Measurements from ENCODE around the gene RBM20.
"Not testable (repeated sequence)": the region's sequence is repeated elsewhere in the genome, so short reads cannot be mapped to it uniquely, and the experiment has no call there.

Gene RBM20

DNA sequence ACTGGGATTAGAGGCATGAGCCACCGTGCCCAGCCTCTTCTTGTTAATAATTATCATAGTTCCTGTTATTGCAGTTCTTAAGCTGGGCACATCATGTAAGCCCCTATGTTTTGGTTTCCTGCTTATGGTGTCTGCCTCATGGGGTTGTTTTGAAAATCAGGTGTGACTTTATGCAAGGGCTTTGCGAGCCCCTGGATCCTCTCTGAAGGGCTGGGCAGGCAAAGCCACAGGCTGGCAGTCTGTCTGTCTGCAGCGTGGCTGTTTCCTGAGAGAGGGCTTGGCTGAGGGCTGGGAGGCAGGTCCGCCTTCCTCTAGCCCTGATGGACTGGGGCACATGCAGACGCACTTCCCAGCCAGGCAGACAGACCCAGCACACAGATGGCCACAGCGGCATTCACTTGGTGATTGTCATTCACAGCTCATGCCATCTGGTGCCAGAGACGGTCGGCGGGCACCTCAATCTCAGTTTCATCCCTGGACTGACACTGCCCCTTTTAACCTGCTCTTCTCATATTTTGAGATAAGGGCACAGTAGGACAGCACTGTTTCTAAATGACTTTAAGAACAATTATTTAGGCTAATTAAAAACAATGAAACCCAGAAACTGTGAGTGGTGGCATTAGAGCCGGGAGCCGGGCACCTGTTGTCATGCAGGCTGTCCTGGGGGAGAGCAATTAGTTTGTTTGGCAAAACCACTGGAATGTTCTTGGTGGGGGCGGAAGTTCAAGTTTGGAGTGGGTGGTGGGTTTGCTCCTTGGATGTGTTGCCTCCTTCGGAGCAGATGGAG, 35.5 kb downstream of the RBM20 start:
- no peak for DNase-seq

DNA sequence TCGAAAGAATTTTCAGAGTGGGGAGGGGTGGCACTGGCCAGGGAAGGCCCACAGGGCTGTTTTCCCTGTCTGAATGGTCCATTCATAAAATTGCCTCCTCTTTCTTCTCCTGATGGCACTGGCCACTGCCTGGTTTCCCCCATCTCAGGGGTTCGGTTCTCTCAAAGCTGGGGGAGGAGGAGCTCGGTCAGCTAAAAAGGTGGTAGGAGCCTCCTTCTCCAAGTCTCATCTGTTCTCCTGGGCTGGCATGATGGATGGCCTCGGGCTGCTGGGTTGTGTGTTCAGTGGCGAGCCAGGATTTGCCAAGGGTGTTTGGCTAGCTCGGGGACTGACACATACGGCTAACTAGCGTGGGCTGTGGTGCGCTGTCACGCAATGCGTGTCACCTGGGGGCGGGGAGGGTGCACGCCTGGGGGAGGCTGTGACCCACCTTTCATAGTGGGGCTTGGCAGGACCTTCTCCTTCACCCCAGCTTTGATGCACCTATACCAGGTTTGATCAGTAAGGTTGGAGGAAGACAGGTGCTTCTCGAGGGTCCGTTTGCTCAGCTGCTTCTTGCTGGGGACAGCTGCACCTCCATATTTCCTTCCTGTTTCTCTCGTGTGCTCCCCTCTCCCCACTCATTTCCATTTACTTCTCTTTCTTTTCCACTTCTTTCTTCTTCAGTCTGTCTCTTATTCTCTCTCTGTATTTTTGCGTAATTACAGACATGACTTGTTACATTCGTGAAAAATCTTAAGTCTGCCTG, 36.3 kb downstream of the RBM20 start:
- DNase-seq, result no peak

DNA sequence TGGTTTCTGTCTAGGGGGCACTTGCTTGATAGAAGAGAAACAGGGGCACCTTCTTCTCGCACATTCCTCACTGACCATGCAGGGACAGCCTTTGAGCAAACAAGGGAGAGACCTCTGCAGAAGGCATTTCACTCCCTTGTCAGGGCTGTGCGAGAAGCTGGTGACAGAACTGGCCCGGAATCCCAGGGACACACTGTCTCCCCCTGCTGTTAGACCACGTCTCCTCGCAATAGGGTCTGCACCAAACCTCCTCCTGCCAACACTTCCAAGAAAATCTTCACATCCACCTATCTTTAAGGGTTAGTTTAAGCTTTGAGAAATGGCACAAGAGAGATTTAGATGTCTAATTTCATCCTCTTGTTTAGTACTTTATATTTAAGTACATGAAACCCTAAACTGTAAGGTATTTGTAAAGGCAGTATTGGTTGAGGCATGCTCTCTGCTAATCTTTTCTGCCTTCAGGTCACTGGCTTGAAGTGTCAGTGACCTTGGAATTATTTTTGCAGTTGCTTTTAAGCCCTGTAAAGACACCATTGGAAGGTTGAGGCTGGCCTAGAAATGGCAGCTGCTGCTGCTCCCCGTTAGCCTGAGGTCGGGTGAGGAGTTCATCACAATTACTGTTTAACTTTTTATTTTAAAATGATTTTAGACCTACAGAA, 37.0 kb downstream of the RBM20 start:
- peak; percentile 25 for DNase-seq

- no peak for DNase-seq
Measured at GRCh38 chr10:110682348-110682747, 38.2 kb downstream of the RBM20 start.

DNA sequence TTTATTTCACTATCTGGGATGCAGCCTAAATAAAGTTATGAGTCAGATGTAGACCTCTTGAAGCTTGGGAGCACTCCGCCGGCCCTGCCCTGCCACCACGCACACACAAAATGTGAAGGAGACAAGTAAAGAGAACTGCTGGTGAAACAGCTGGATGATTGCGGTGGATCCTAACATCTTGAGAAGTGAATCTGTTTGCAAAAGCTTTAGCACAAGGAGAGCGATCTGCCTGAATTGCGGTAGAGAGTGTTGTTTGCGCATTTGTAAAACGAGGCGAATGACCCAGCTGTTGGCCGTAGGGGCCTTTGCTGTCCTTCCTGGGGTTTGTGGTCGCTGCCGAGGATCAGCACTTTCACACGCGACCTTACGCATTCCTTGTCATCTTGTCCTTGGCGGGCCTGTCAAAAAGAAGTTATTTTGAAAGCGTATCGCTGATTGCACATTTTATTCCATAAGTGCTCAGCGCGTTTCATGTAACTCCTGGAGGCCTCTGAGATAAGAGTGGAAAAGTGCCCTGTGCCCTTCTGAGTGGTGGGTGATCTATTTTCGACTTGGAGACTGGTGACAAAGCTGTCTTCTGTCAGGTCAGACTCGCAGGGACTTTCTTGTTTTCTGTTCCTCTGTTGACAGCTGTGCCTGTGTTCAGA, 40.8 kb downstream of the RBM20 start:
- DNase-seq, result no peak

GRCh38 chr10:110686047-110686446, 41.9 kb downstream of the RBM20 start:
- DNase-seq, result no peak

DNA sequence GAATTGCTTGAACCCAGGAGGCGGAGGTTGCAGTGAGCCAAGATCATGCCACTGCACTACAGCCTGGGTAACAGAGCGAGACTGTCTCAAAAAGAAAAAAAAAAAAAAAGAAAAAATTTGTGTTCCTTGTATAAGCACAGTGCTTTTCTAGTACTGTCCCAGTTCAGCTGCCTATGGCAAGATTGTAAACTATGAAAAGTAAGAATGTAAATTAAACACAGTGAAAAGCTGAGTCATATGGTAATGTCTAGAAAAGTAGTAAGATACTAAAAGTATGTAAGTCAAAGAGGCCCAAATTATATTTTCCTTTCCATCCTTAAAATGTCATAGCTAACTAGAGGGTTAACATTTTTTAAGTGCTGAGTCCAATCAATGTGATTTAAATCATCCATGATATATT, 42.8 kb downstream of the RBM20 start:
- DNase-seq, result no peak

DNA sequence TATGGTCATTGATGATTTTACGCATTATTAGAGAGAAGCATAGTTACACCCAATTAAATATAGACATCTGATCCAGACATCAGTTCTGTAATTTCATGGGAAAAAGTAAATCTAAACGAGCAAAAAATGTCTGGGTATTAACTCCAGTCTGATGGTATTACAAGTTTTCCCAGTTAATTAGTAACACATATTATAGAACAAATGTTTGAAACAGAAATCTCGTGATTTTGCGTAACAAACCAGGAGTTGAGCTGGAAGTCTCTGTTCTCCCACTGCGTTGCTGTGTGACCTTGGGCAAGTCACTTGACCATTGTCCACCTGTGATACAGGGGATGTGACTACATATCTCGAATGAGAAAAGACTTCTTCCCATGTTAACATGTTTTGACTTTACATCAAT, 43.3 kb downstream of the RBM20 start:
- no peak for DNase-seq

- no peak for DNase-seq
Measured at GRCh38 chr10:110691139-110691538, 47.0 kb downstream of the RBM20 start.

GRCh38 chr10:110694263-110694662, 50.1 kb downstream of the RBM20 start:
- no peak for DNase-seq

GRCh38 chr10:110694820-110695538, 50.8 kb downstream of the RBM20 start:
- no peak for DNase-seq

DNA sequence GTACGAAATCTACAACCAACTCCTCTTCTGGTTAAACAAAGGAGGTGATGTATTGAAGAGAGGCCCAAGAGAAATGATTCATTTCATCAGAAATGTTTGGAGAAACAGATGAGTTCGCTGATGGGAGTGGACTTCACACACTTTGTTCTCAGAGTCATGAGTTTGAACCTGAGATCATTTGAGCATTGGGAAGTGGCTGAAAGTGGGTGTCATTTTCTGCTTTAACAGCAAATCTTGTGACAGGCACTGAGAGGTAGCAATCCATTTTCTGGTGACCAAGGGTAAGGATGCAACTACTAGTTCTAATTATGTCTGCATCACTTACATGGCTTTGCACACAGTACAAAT, 51.4 kb downstream of the RBM20 start:
- no peak for DNase-seq

DNA sequence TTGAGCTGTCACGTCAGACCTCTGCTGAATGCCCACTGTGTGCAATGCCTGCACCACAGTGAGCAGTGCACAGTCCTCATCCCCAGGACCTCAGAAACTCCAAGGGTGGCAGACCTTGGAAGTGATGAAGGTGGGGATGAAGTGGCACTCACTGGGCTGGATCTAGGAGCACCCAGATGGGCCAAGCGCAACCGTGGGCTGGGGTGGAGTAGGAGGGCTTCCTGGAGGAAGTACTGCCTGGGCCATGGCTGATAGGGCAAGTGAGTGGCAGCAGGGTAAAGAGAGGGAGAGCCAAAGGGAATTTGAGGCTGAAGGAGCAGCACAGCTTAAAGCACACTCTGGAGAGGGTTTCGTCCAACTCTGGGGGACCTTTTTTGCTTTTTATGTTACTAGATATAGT, 52.3 kb downstream of the RBM20 start:
- DNase-seq, result no peak

GRCh38 chr10:110698340-110698739, 54.2 kb downstream of the RBM20 start:
- no peak for DNase-seq

DNA sequence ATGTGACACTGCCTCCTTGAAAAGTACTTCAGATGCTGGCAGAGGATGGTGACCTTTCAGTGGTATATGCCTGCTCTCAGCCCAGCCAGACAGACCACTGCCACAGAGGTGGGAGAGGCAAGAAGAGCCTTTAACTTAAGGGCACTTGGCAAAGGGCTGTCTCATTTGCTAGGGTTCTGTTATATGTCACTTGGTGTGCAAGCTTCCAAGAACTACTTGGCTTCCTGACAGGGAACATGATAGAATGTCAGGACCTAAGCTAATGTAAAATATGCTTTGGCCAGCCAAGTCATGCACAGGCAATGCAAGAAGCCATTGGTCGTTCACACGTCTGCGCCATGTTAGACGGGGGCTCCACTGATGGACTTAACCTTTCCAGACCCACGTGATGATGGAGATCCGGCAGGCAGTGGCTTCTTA, 54.7 kb downstream of the RBM20 start:
- no peak for DNase-seq

- DNase-seq, result no peak
Measured at GRCh38 chr10:110699859-110700468, 55.8 kb downstream of the RBM20 start.

- DNase-seq, result no peak
Measured at GRCh38 chr10:110700947-110701616, 56.9 kb downstream of the RBM20 start.

GRCh38 chr10:110701617-110701971, 57.5 kb downstream of the RBM20 start:
- DNase-seq, result no peak

- no peak for DNase-seq
Measured at GRCh38 chr10:110704070-110704469, 59.9 kb downstream of the RBM20 start.

DNA sequence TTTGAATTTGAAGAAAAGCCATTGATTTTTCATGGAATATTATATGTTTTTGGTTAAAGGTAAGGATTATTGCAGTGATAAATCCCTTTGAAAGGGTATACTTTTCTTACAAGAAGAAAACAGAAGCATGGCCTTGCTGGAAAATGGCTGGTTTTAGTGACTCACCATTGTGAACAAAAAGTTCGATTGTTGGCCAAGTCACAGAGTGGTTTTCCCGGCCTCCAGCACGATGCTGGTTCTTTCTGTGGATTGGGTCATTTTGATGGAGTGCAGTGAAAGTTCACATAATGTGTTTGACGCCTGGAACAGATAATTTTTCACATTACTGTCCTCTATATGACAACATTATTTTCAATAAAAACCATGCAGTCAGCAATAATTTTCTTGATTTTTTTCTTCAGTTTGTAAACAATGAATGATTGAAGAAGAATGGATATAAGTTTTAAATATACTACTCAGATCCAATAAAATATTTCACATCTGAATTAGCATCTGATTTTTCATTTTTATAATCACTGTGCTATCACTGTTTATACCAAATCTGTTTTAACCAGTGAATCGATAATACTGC, 60.9 kb downstream of the RBM20 start:
- no peak for DNase-seq

DNA sequence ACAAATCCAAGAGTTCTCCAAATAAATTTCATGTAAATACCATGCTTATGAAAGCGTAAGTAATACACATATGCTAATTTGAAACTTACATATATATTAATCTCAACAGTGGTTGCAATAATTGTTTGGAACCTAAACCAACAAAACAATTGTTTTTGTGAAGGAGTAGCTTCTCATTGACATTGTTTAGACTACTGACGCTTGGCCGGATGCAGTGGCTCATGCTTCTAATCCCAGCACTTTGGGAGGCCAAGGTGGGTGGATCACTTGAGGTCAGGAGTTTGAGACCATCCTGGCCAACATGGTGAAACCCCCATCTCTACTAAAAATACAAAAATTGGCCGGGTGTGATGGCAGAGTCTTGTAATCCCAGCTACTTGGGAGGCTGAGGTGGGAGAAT, 61.5 kb downstream of the RBM20 start:
- DNase-seq, result not testable (repeated sequence)
